WERI-Rb-1 (cell line): ENCODE results near the gene ZNF23.

Experiments
- DNase-seq: peaks from one replicate; pipeline ENCODE4 v3.0.0-alpha.2; 2020
- H3K27ac ChIP-seq: fragments of 250-450 bp; sonication (Bioruptor Pico); 2 replicates; pipeline ENCODE4 v1.5.1; 2020; ENCODE audit warnings: mild to moderate bottlenecking, moderate library complexity
- H3K27me3 ChIP-seq: fragments of 250-450 bp; sonication (Bioruptor Pico); 2 replicates; pipeline ENCODE4 v1.5.1; 2021; ENCODE audit warnings: mild to moderate bottlenecking, low read depth, moderate library complexity; ENCODE audit not compliant: insufficient read depth, severe bottlenecking
- H3K36me3 ChIP-seq: fragments of 250-450 bp; sonication (Bioruptor Pico); 2 replicates; pipeline ENCODE4 v1.5.1; 2020; ENCODE audit warnings: mild to moderate bottlenecking, moderate library complexity
- H3K4me3 ChIP-seq: 2 replicates; pipeline ENCODE4 v1.5.1; 2011; ENCODE audit warnings: low read depth, mild to moderate bottlenecking, control low read depth, low read length
- H3K9me3 ChIP-seq: fragments of 250-450 bp; sonication (Bioruptor Pico); 2 replicates; pipeline ENCODE4 v1.5.1; 2021; ENCODE audit warnings: mild to moderate bottlenecking, moderate library complexity; ENCODE audit not compliant: severe bottlenecking
- CTCF ChIP-seq: IDR thresholded peaks from 2 replicates; pipeline ENCODE4 v1.5.1; 2011; ENCODE audit warnings: low read depth, mild to moderate bottlenecking, control low read depth, inconsistent platforms, low read length

The ZNF23 gene

DNA sequence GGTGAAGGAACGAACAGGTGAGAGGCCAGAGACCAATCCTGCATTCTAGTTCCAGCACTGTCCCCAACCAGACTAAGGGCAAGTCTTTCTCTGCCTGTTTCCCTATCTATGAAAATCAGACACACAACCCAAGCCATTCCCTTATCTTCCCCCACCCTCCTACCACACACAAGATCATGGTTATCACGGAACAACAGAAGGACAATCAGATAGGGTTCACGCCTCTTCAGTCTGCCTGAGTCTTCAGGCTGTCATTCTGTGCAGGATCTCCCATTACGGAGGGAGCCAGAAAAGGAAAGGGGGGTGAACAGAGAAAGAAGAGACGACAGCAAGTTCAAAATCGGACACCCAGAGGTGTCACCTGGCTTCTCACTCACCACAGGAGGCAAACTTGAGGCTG lies 31.3 kb downstream of the ZNF23 start:
- Histone ChIP-seq H3K9me3 (no peaks in the 10 kb centered on the region), H3K27ac (no peak overlapping the region), H3K4me3 (no peak overlapping the region), H3K36me3 (no peaks in the 10 kb centered on the region), H3K27me3 (no peaks in the 10 kb centered on the region)
- no peak for TF ChIP-seq CTCF
- DNase-seq: no peak

DNA sequence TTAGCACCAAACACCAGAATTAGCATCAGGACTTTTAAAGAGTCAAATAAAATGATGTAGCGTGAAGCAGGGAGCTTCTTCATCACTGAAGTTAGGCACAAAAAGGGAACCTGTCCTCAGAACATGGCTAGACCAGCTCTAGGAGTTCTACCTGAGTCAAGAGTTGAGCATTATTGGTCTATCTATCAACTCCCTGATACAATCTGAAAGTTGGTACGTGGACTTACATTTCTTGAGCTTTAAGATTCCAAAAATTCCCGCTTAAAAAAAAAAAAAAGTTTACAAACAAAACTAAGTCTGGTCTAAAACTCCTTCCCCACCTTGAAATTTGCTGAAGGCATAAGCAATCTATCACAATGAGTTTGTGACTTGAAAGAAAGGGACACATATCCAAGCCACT lies 32.5 kb downstream of the ZNF23 start:
- H3K27ac ChIP-seq: no peak overlapping the region
- no peak for TF ChIP-seq CTCF
- H3K36me3 ChIP-seq: no peaks in the 10 kb centered on the region
- no peaks in the 10 kb centered on the region for H3K27me3 ChIP-seq
- no peak overlapping the region for H3K4me3 ChIP-seq
- no peak for DNase-seq
- no peaks in the 10 kb centered on the region for H3K9me3 ChIP-seq

GRCh38 chr16:71428883-71429282 lies 33.2 kb downstream of the ZNF23 start:
- no peak for TF ChIP-seq CTCF
- H3K9me3 ChIP-seq: no peaks in the 10 kb centered on the region
- no peak for DNase-seq
- H3K4me3 ChIP-seq: no peak overlapping the region
- H3K36me3 ChIP-seq: no peaks in the 10 kb centered on the region
- no peak overlapping the region for H3K27ac ChIP-seq
- no peaks in the 10 kb centered on the region for H3K27me3 ChIP-seq

DNA sequence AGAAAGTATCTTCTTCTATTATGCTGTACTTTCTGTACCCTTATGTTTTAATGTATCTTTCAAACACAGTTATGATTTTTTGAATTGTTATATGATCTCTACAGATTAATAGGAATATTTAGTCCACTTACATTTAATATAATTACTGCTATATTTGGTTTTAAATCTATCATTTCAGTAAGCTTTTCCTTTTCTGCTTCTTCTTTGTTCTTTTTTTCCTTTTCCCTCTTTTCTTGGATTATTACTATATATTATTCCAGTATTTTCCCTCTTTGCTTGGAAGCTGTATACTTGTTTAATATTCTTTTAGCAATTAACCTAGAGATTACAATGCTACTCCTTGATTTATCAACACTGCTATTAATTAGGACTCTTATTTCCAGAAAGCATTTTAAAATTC lies 33.7 kb downstream of the ZNF23 start:
- Histone ChIP-seq H3K4me3 (no peak overlapping the region), H3K9me3 (no peaks in the 10 kb centered on the region), H3K27ac (no peak overlapping the region), H3K36me3 (no peaks in the 10 kb centered on the region), H3K27me3 (no peaks in the 10 kb centered on the region)
- no peak for DNase-seq
- no peak for TF ChIP-seq CTCF

DNA sequence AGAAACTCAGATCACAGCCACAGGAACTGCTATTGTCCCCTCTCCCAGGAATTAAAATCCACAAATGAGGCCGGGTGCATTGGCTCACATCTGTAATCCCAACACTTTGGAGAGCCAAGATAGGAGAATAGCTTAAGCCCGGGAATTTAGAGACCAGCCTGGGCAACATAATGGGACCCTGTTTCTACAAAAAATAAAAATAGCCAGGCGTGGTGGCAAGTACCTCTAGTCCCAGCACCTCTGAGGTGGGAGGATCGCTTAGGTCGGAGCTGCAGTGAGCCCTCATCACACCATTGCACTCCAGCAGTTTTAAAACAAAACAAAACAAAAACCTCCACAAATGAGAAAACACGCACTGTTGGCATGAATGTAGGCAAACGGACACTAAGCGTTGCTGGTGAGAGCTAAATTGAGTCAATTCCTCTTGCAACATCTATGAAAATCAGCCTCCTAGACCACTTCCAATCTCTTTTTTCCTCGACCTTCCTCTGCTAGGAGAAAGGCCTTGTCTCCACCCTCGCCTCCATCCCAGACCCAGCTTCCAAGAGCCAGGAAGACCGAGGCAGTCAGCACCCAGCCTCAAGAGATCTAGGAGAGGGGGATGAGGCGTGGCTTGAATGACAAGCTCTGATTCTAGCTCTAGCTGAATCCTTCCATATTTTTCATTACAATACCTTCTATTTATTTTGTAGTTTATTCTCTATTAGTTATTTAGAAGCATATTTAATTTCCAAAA lies 35.0 kb downstream of the ZNF23 start:
- Histone ChIP-seq H3K9me3 (no peaks in the 10 kb centered on the region), H3K4me3 (no peak overlapping the region), H3K27ac (no peak overlapping the region), H3K27me3 (no peaks in the 10 kb centered on the region), H3K36me3 (no peaks in the 10 kb centered on the region)
- no peak for DNase-seq
- no peak for TF ChIP-seq CTCF
